Astrocyte (in vitro differentiated cells and primary cell): ENCODE results near the gene EGFR. TPM values are rescaled to one million over a fixed set of nuclear protein-coding genes. Genes with fewer than 3 reads are reported as not detected.

Source experiments
- DNase-seq: peaks from one replicate; pipeline ENCODE4 v3.0.0-alpha.2; 2010; ENCODE audit warnings: low read depth
- FAIRE-seq: peaks from 2 replicates; lab custom pipeline; 2011; peaks lifted over from hg19 to GRCh38; lab: Jason Lieb, UNC
- H2AFZ ChIP-seq: 2 replicates; pipeline ENCODE4 v1.6.0; 2012; ENCODE audit warnings: low read depth, low read length, inconsistent platforms
- H3K27ac ChIP-seq: 2 replicates; pipeline ENCODE4 v1.5.1; 2011; ENCODE audit warnings: low read depth, low read length, inconsistent platforms
- H3K27me3 ChIP-seq: 2 replicates; pipeline ENCODE4 v1.6.0; 2011; ENCODE audit warnings: low read length, inconsistent platforms; ENCODE audit not compliant: insufficient read depth
- H3K36me3 ChIP-seq: 2 replicates; pipeline ENCODE4 v1.5.1; 2011; ENCODE audit warnings: low read length, inconsistent platforms; ENCODE audit not compliant: insufficient read depth
- H3K4me1 ChIP-seq: 2 replicates; pipeline ENCODE4 v1.5.1; 2011; ENCODE audit warnings: low read length, inconsistent platforms; ENCODE audit not compliant: insufficient read depth
- H3K4me2 ChIP-seq: 2 replicates; pipeline ENCODE4 v1.6.0; 2012; ENCODE audit warnings: low read length, inconsistent platforms
- H3K4me3 ChIP-seq: 2 replicates; pipeline ENCODE4 v1.5.1; 2011; ENCODE audit warnings: low read depth, mild to moderate bottlenecking, low read length, inconsistent platforms; ENCODE audit not compliant: insufficient read depth
- H3K79me2 ChIP-seq: 2 replicates; pipeline ENCODE4 v1.6.0; 2012; ENCODE audit warnings: mild to moderate bottlenecking, low read length, inconsistent platforms; ENCODE audit not compliant: insufficient read depth
- H3K9ac ChIP-seq: 2 replicates; pipeline ENCODE4 v1.6.0; 2012; ENCODE audit warnings: mild to moderate bottlenecking, low read length, inconsistent platforms
- H3K9me3 ChIP-seq: 2 replicates; pipeline ENCODE4 v1.5.1; 2012; ENCODE audit warnings: low read depth, mild to moderate bottlenecking, low read length, inconsistent platforms; ENCODE audit not compliant: insufficient read depth
- H4K20me1 ChIP-seq: 2 replicates; pipeline ENCODE4 v1.6.0; 2012; ENCODE audit warnings: low read length, inconsistent platforms; ENCODE audit not compliant: insufficient read depth
- H3K27ac Mint-ChIP-seq: one replicate; pipeline ENCODE4 v1.8.0; 2021; ENCODE audit warnings: mild to moderate bottlenecking, mixed read lengths; ENCODE audit not compliant: unreplicated experiment
- H3K27me3 Mint-ChIP-seq: one replicate; pipeline ENCODE4 v1.8.0; 2021; ENCODE audit warnings: low read depth, mixed read lengths; ENCODE audit not compliant: unreplicated experiment
- H3K36me3 Mint-ChIP-seq: one replicate; pipeline ENCODE4 v1.8.0; 2021; ENCODE audit warnings: low read depth, mixed read lengths; ENCODE audit not compliant: unreplicated experiment
- H3K4me1 Mint-ChIP-seq: one replicate; pipeline ENCODE4 v1.8.0; 2021; ENCODE audit warnings: low read depth, mixed read lengths; ENCODE audit not compliant: unreplicated experiment
- H3K4me3 Mint-ChIP-seq: one replicate; pipeline ENCODE4 v1.8.0; 2021; ENCODE audit warnings: mild to moderate bottlenecking, moderate library complexity, mixed read lengths; ENCODE audit not compliant: unreplicated experiment
- H3K9me3 Mint-ChIP-seq: one replicate; pipeline ENCODE4 v1.8.0; 2021; ENCODE audit warnings: mild to moderate bottlenecking, mixed read lengths; ENCODE audit not compliant: unreplicated experiment
- CTCF ChIP-seq: IDR thresholded peaks from 2 replicates; pipeline ENCODE4 v1.5.1; 2011; ENCODE audit warnings: low read depth, mild to moderate bottlenecking, inconsistent platforms, low read length, moderate library complexity; ENCODE audit not compliant: insufficient read depth
- EZH2 ChIP-seq: IDR thresholded peaks from 2 replicates; pipeline ENCODE4 v1.6.1; 2012; ENCODE audit warnings: mild to moderate bottlenecking, low read length, inconsistent platforms; ENCODE audit not compliant: insufficient read depth
- total RNA-seq: library from RNA; stranded (reverse); gene quantifications from 2 replicates; pipeline ENCODE4 v1.2.1, GENCODE V29; 2021

The EGFR gene
- total RNA-seq, 1 donor from 2014 or later: 27.3 TPM

- Histone ChIP-seq H3K4me3 (peak overlapping the region; percentile 2), H3K4me2 (peak overlapping the region; percentile 88), H3K27me3 (no peaks in the 10 kb centered on the region), H2AFZ (no peak overlapping the region), H3K4me1 (peaks cover 48% of the 10 kb centered on the region), H3K9ac (peak overlapping the region; percentile 89), H3K27ac (peak overlapping the region; percentile 98), H4K20me1 (peaks cover 10% of the 10 kb centered on the region), H3K36me3 (no peaks in the 10 kb centered on the region), H3K9me3 (no peaks in the 10 kb centered on the region), H3K79me2 (peaks cover 78% of the 10 kb centered on the region)
- FAIRE-seq (no peak), DNase-seq (no peak)
- Mint-ChIP-seq H3K4me3 (peak overlapping the region; percentile 23), H3K27me3 (no peaks in the 10 kb centered on the region), H3K4me1 (peaks cover 49% of the 10 kb centered on the region), H3K9me3 (no peaks in the 10 kb centered on the region), H3K27ac (peak overlapping the region; percentile 14), H3K36me3 (no peaks in the 10 kb centered on the region)
- no peak for TF ChIP-seq EZH2
- TF ChIP-seq CTCF: no peak
Observed at GRCh38 chr7:55087521-55087961, 68.7 kb downstream of the EGFR start.

DNA sequence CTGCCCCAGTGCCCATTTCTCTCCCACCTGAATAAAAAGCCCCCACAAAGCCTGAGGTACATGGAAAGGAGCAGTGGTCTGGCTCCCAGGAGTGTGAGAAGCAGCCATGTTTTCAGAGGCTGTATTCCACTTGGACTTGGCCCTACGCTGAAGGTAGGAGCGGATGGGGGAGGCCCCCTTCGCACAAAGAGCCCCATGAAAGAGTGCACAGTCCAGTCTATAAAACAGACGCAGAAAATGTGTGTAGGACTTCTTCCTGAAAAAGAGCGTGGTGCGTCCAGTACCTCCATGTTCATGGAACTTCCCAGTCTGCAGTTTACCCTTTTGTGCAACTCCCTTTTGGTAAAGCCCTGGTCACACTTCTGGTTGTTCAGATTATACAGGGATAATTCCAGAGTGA lies 69.3 kb downstream of the EGFR start:
- DNase-seq: no peak
- Mint-ChIP-seq H3K4me1 (peaks cover 45% of the 10 kb centered on the region), H3K27me3 (no peaks in the 10 kb centered on the region), H3K4me3 (no peak overlapping the region), H3K27ac (peak overlapping the region; percentile 68), H3K36me3 (no peaks in the 10 kb centered on the region), H3K9me3 (no peaks in the 10 kb centered on the region)
- no peaks in the 10 kb centered on the region for H3K9me3 ChIP-seq
- H3K9ac ChIP-seq: peak overlapping the region; percentile 89
- no peak for FAIRE-seq
- peaks cover 42% of the 10 kb centered on the region for H3K4me1 ChIP-seq
- peaks cover 77% of the 10 kb centered on the region for H3K79me2 ChIP-seq
- H3K27ac ChIP-seq: no peak overlapping the region
- no peaks in the 10 kb centered on the region for H3K36me3 ChIP-seq
- no peak overlapping the region for H3K4me3 ChIP-seq
- no peak overlapping the region for H2AFZ ChIP-seq
- H3K27me3 ChIP-seq: no peaks in the 10 kb centered on the region
- H4K20me1 ChIP-seq: peaks cover 11% of the 10 kb centered on the region
- peak overlapping the region; percentile 88 for H3K4me2 ChIP-seq
- no peak for TF ChIP-seq CTCF
- TF ChIP-seq EZH2: no peak

DNA sequence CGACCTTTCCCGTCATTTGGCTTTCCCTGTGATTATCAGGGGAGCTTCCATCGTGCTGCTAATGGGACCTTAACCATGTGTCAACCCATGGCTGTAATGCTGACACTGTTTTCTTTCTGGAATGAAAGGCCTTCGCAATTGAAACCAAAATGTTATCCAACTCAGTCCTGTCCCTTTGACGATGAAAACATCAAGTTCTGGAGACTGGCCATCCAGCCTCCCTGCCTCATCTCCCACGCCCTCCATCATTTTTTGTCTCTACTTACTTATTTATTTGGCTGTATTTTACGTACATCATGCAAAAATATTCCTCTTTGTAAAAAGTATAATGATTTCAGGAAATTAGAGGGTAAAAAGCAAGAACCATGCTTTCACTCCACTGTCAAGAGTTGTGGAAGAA lies 69.8 kb downstream of the EGFR start:
- Mint-ChIP-seq H3K36me3 (no peaks in the 10 kb centered on the region), H3K9me3 (no peaks in the 10 kb centered on the region), H3K27me3 (no peaks in the 10 kb centered on the region), H3K4me3 (no peak overlapping the region), H3K4me1 (peaks cover 42% of the 10 kb centered on the region), H3K27ac (peak overlapping the region; percentile 5)
- no peaks in the 10 kb centered on the region for H3K27me3 ChIP-seq
- FAIRE-seq: no peak
- peaks cover 16% of the 10 kb centered on the region for H4K20me1 ChIP-seq
- H3K4me2 ChIP-seq: no peak overlapping the region
- H3K4me1 ChIP-seq: peaks cover 40% of the 10 kb centered on the region
- no peaks in the 10 kb centered on the region for H3K36me3 ChIP-seq
- no peaks in the 10 kb centered on the region for H3K9me3 ChIP-seq
- H3K4me3 ChIP-seq: no peak overlapping the region
- peaks cover 81% of the 10 kb centered on the region for H3K79me2 ChIP-seq
- TF ChIP-seq CTCF: no peak
- TF ChIP-seq EZH2: no peak
- H3K9ac ChIP-seq: no peak overlapping the region
- DNase-seq: no peak
- no peak overlapping the region for H3K27ac ChIP-seq
- no peak overlapping the region for H2AFZ ChIP-seq
